Measurements from ENCODE around the gene TENT4A. TPM values are rescaled to one million over a fixed set of nuclear protein-coding genes. Genes with fewer than 3 reads are reported as not detected.

The TENT4A gene
- total RNA-seq, 1 experiment from 2014 or later, result 51.7 TPM

DNA sequence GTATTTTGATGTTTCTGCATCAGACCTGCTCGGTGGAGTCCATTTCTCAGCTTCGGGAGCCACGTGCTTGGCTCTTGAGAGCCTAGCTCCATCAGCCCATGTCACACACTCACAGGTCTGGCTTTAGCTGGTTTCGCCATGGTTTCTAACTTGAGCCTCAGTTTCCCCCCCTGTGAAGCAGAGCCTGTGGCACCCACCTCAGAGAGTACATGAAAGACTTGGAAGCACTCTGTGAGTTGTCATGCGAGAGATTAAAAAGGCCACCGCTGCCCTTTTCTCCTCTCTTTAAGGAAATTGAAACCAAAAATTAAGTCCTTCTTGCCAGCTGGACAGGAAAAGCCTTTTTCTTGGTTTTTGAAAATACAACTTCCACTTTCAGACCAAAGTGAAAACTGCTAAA is 8.8 kb downstream of the TENT4A start:
- CTCF ChIA-PET, result no interaction called here
- Histone ChIP-seq H3K4me3 (ENCODE audit: low read depth, low read length, poor library complexity, severe bottlenecking) (no peak overlapping the region), H3K9me3 (ENCODE audit: low read depth, low read length, poor library complexity, severe bottlenecking) (no peaks in the 10 kb centered on the region), H3K36me3 (ENCODE audit: insufficient read depth, low read length, poor library complexity, severe bottlenecking) (peaks cover 2% of the 10 kb centered on the region), H3K4me1 (ENCODE audit: insufficient read depth, low read length, poor library complexity, severe bottlenecking) (peaks cover 18% of the 10 kb centered on the region), H3K27ac (ENCODE audit: low read depth, low read length, poor library complexity, severe bottlenecking) (no peak overlapping the region), H3K27me3 (replicated peaks; ENCODE audit: insufficient read depth, low read depth, low read length, poor library complexity) (no peaks in the 10 kb centered on the region)
- TF ChIP-seq, protein P1, sequence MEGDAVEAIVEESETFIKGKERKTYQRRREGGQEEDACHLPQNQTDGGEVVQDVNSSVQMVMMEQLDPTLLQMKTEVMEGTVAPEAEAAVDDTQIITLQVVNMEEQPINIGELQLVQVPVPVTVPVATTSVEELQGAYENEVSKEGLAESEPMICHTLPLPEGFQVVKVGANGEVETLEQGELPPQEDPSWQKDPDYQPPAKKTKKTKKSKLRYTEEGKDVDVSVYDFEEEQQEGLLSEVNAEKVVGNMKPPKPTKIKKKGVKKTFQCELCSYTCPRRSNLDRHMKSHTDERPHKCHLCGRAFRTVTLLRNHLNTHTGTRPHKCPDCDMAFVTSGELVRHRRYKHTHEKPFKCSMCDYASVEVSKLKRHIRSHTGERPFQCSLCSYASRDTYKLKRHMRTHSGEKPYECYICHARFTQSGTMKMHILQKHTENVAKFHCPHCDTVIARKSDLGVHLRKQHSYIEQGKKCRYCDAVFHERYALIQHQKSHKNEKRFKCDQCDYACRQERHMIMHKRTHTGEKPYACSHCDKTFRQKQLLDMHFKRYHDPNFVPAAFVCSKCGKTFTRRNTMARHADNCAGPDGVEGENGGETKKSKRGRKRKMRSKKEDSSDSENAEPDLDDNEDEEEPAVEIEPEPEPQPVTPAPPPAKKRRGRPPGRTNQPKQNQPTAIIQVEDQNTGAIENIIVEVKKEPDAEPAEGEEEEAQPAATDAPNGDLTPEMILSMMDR (conservative IDR thresholded peaks at IDR 0.05; ENCODE audit: low read depth, low read length), result no peak
- no peak for TF ChIP-seq EZH2 (IDR thresholded peaks at IDR 0.05; ENCODE audit: borderline replicate concordance, low read depth, low read length, poor library complexity, severe bottlenecking)
- intact Hi-C loops (cut with micrococcal nuclease; ENCODE audit: unreplicated experiment), result no loop called here
- POLR2A ChIA-PET (ENCODE audit: low non-redundant PET), result no interaction called here
- no peak for DNase-seq (ENCODE audit: low spot score)
- BruUV-seq (replicated peaks), result no TSS peak

DNA sequence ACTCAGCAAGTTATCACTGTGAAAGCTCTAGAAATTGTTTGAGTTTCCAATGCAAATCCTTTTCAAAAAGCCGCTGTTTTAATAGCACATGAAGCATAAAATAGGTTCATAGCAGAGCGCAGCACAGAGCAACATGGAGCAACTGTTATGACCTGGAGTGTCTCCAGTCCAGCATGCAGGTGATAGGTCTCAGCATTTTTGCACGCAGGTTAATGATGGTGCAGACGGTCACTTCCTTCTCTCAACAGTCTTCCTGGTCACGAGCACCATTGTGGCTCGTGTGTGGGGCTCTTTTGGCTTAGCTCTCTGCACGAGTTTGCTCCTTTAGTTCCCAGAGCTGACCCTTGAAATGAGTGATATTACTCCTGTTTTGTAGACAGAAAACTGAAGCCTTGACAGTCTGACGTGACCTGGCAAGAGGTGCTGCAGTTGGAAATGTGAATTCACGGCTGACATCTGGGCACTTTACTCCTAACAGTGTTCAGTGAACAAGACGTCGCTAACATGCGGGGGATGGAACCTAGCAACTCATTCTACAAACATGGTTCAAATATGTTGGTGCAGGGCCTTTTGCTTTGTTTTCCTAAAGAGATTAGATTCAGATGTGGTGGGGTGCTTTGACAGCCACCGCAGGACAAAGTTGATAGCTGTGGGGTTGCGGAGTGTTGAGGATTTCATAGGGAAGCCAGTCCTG is 10.0 kb downstream of the TENT4A start:
- intact Hi-C loops (cut with micrococcal nuclease; ENCODE audit: unreplicated experiment), result no loop called here
- H3K27ac ChIP-seq (ENCODE audit: low read depth, low read length, poor library complexity, severe bottlenecking), result no peak overlapping the region
- BruUV-seq (replicated peaks), result no TSS peak
- ChIA-PET CTCF (no interaction called here), POLR2A (ENCODE audit: low non-redundant PET) (no interaction called here)
- DNase-seq (ENCODE audit: low spot score), result no peak
- H3K36me3 ChIP-seq (ENCODE audit: insufficient read depth, low read length, poor library complexity, severe bottlenecking), result no peaks in the 10 kb centered on the region
- TF ChIP-seq, protein P1 (conservative IDR thresholded peaks at IDR 0.05; ENCODE audit: low read depth, low read length), result no peak
- no peak for TF ChIP-seq EZH2 (IDR thresholded peaks at IDR 0.05; ENCODE audit: borderline replicate concordance, low read depth, low read length, poor library complexity, severe bottlenecking)
- H3K27me3 ChIP-seq (replicated peaks; ENCODE audit: insufficient read depth, low read depth, low read length, poor library complexity), result no peaks in the 10 kb centered on the region
- no peak overlapping the region for H3K4me3 ChIP-seq (ENCODE audit: low read depth, low read length, poor library complexity, severe bottlenecking)
- H3K9me3 ChIP-seq (ENCODE audit: low read depth, low read length, poor library complexity, severe bottlenecking), result no peaks in the 10 kb centered on the region
- H3K4me1 ChIP-seq (ENCODE audit: insufficient read depth, low read length, poor library complexity, severe bottlenecking), result peaks cover 30% of the 10 kb centered on the region

DNA sequence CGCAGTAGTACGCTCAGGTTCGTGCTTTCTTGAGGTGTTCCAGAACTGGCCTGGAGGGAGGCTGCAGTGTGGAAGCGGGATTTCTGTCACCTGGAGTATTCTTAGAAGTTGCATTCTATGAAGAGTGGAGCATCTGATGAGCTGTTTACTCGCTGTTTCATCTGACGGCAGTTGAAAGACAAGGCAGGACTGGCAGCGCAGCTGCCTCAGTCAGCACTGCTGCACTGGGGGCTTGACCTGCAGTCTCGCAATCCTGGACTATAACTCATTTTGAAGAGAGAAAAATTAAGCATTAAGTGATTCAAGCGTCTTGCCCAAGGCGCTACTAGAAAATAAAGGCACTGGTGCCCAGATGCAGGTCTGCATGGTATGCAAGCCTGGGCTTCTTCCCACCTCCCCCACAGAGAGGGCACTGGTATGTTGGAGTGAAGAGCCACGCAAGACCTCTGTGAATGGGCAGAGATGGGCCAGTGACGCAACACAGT is 10.6 kb downstream of the TENT4A start:
- TF ChIP-seq, protein P1 (conservative IDR thresholded peaks at IDR 0.05; ENCODE audit: low read depth, low read length), result no peak
- TF ChIP-seq EZH2 (IDR thresholded peaks at IDR 0.05; ENCODE audit: borderline replicate concordance, low read depth, low read length, poor library complexity, severe bottlenecking), result no peak
- no TSS peak for BruUV-seq (replicated peaks)
- intact Hi-C loops (cut with micrococcal nuclease; ENCODE audit: unreplicated experiment), result no loop called here
- Histone ChIP-seq H3K36me3 (ENCODE audit: insufficient read depth, low read length, poor library complexity, severe bottlenecking) (no peaks in the 10 kb centered on the region), H3K4me3 (ENCODE audit: low read depth, low read length, poor library complexity, severe bottlenecking) (no peak overlapping the region), H3K27me3 (replicated peaks; ENCODE audit: insufficient read depth, low read depth, low read length, poor library complexity) (no peaks in the 10 kb centered on the region), H3K9me3 (ENCODE audit: low read depth, low read length, poor library complexity, severe bottlenecking) (no peaks in the 10 kb centered on the region), H3K27ac (ENCODE audit: low read depth, low read length, poor library complexity, severe bottlenecking) (no peak overlapping the region), H3K4me1 (ENCODE audit: insufficient read depth, low read length, poor library complexity, severe bottlenecking) (peaks cover 36% of the 10 kb centered on the region)
- DNase-seq (ENCODE audit: low spot score), result no peak
- ChIA-PET POLR2A (ENCODE audit: low non-redundant PET) (no interaction called here), CTCF (no interaction called here)
